SK-MEL-5 (cell line): ENCODE measurements around the gene RNF13. TPM values are rescaled to one million over a fixed set of nuclear protein-coding genes. Genes with fewer than 3 reads are reported as not detected.

Experiments used
- DNase-seq: peaks from one replicate; pipeline ENCODE4 v3.0.0-alpha.2; 2016; ENCODE audit warnings: low read depth, low spot score
- in situ Hi-C: cut with HindIII; loops from 2 replicates; pipeline ENCODE4 v1.10.0; 2016; ENCODE audit warnings: low sequenced_read_pairs, high pct_unique_total_duplicates, low pct_unique_long_range_greater_than_20kb
- small RNA-seq, 2 experiments: library from RNA; depleted of rRNA; stranded (forward); fragments of <200 nt; gene quantifications; one replicate each; pipeline ENCODE3, GENCODE V24; 2014
- total RNA-seq: library from RNA; depleted of rRNA; stranded (reverse); fragments of >200 nt; shearing (Covaris generic); gene quantifications from 2 replicates; pipeline ENCODE4 v1.2.3, GENCODE V29; 2014; rRNA removed

Gene RNF13
- total RNA-seq, 1 experiment from 2014 or later: 141 TPM

- DNase-seq: no peak
- in situ Hi-C loops: no loop called here
Observed at GRCh38 chr3:149990423-149990948, 177.5 kb downstream of the RNF13 start.

GRCh38 chr3:149992416-149993058, 179.5 kb downstream of the RNF13 start:
- DNase-seq: no peak
- in situ Hi-C loops: no loop called here

- no peak for DNase-seq
- in situ Hi-C loops: no loop called here
Observed at GRCh38 chr3:149998946-149999345, 185.9 kb downstream of the RNF13 start.

- in situ Hi-C loops: no loop called here
- DNase-seq: no peak
Observed at GRCh38 chr3:149999421-149999820, 186.4 kb downstream of the RNF13 start.

- in situ Hi-C loops: no loop called here
- no peak for DNase-seq
Observed at GRCh38 chr3:150000641-150001040, 187.6 kb downstream of the RNF13 start.

- DNase-seq: peak; percentile 60
- in situ Hi-C loops: no loop called here
Observed at GRCh38 chr3:150005243-150006112, 192.5 kb downstream of the RNF13 start.

- in situ Hi-C loops: no loop called here
Observed at GRCh38 chr3:150006794-150007193, 193.8 kb downstream of the RNF13 start.

More at GRCh38 chr3:150006794-150007193, 193.8 kb downstream of the RNF13 start:
- no peak for DNase-seq

Small RNA genes lying within 50 kb of the gene (small RNA-seq; reads per million reads assigned to genes)
- 0 reads per million in 2 experiments for gene RNU6-507P
- 0 reads per million in 2 experiments for gene RNU6-720P

Other genes starting within 250 kb of the RNF13 start
- 87.6 and 95.5 TPM in 2 replicates for gene WWTR1, start 155.2 kb upstream of the RNF13 start, total RNA-seq
- gene COMMD2, start 60.7 kb upstream of the RNF13 start, total RNA-seq: 33.5 and 45.5 TPM in 2 replicates
- 0.08 TPM in 1 of 2 replicates, not detected in the other for gene ANKUB1, start 20.7 kb upstream of the RNF13 start, total RNA-seq
- gene PFN2, start 157.7 kb downstream of the RNF13 start, total RNA-seq: 127 and 128 TPM in 2 replicates